GM12873 (cell line): Measurements from ENCODE around the gene CFAP97D1.
A peak's percentile ranks its signal among the peaks of the same experiment; 100 is the strongest.

Experiments
- CTCF ChIP-seq: IDR thresholded peaks from 2 replicates; pipeline ENCODE4 v1.5.1; 2012; ENCODE audit warnings: low read depth, mild to moderate bottlenecking, moderate library complexity, low read length, control low read depth; ENCODE audit not compliant: insufficient read depth; ENCODE audit errors: missing control alignments

Gene CFAP97D1

GRCh38 chr17:43774304-43775250, 5.7 kb upstream of the CFAP97D1 start:
- no peak for TF ChIP-seq CTCF

GRCh38 chr17:43778337-43779144, 1.7 kb upstream of the CFAP97D1 start, which contains the start of gene DUSP3:
DUSP3 (minus strand) TSS chr17:43778977; CDS start chr17:43778924, 53 bp downstream.
- TF ChIP-seq CTCF, result no peak

GRCh38 chr17:43779145-43780125, 800 bp upstream of the CFAP97D1 start:
- TF ChIP-seq CTCF, result peak; percentile 12

GRCh38 chr17:43782913-43783680, 2.9 kb downstream of the CFAP97D1 start:
- TF ChIP-seq CTCF, result no peak

GRCh38 chr17:43784068-43784467, 3.8 kb downstream of the CFAP97D1 start:
- TF ChIP-seq CTCF, result no peak

GRCh38 chr17:43784628-43785101, 4.4 kb downstream of the CFAP97D1 start:
- TF ChIP-seq CTCF, result no peak
